ENCODE measurements around the gene SCARF1. TPM values are rescaled to one million over a fixed set of nuclear protein-coding genes. Genes with fewer than 3 reads are reported as not detected.

Gene SCARF1
- total RNA-seq, 1 experiment from 2014 or later, result 0.16 TPM

DNA sequence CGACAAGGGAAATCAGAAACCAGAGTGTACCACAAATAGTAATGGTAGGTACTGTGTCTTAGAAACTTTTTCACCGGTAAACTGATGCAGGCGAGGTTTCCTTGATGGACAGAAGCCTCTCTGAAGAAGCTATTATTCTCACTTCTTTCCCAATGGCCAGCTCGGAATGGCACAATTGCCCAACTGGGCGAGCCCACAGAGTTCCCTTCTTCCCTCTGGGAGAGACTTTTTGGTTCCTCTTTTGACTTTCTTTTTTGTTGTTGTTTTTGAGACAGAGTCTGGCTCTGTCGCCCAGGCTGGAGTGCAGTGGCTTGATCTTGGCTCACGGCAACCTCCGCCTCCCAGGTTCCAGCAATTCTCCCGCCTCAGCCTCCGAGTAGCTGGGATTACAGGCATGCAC lies 33.8 kb downstream of the SCARF1 start:
- no peak for DNase-seq (ENCODE audit: low read depth in 1 of 2, low spot score in 2 of 2)

DNA sequence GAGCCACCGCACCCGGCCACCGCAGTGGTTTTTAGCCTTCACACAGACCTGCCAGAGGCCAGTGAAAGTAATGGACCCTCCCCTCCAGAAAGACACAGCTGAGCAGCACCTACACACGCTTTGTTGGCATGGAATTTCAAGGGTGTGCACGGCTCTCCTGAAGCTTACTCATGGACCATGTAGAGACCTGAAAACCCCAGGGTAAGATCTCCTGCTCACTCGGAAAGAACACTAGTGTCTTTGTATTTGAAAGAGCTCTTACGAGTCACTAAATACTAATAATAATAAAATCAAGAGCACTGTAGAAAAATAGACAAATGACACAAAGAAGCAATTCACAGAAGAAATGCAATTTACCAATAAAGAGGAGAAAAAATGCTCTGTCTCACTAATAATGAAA lies 36.9 kb downstream of the SCARF1 start:
- H3K36me3 ChIP-seq, result no peaks in the 10 kb centered on the region
- H3K9me3 ChIP-seq (replicated peaks), result no peaks in the 10 kb centered on the region
- H3K27ac ChIP-seq, result no peak overlapping the region
- H3K4me1 ChIP-seq (replicated peaks), result no peaks in the 10 kb centered on the region; the same call in 1 of the 2 replicates
- H3K4me3 ChIP-seq, result no peak overlapping the region
- no peak for DNase-seq (ENCODE audit: low read depth in 1 of 2, low spot score in 2 of 2)
- no peaks in the 10 kb centered on the region for H3K27me3 ChIP-seq (replicated peaks)

More for the DNA sequence above, 33.8 kb downstream of the SCARF1 start:
- Histone ChIP-seq H3K36me3 (no peaks in the 10 kb centered on the region), H3K27ac (no peak overlapping the region), H3K4me3 (no peak overlapping the region), H3K27me3 (replicated peaks) (no peaks in the 10 kb centered on the region), H3K9me3 (replicated peaks) (no peaks in the 10 kb centered on the region), H3K4me1 (replicated peaks) (no peaks in the 10 kb centered on the region; the same call in 1 of the 2 replicates)

DNA sequence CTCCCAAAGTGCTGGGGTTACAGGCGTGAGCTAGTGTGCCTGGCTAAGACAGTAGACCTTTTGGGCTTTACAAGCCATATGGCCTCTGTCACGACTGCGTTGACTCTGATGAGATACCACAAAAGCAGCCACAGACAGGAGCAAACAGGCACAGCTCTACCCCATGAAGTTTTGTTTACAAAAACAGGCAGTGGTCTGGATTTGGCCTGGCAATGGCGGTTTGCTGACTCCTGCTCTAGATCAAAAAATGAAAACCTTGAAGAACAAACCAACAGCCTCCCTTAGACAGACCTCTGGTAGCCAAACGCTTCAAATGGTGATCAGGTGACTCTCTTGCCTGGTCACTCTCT lies 37.6 kb downstream of the SCARF1 start:
- no peaks in the 10 kb centered on the region for H3K9me3 ChIP-seq (replicated peaks)
- H3K4me1 ChIP-seq (replicated peaks), result no peaks in the 10 kb centered on the region; the same call in 1 of the 2 replicates
- no peaks in the 10 kb centered on the region for H3K36me3 ChIP-seq
- DNase-seq (ENCODE audit: low read depth in 1 of 2, low spot score in 2 of 2), result no peak
- H3K4me3 ChIP-seq, result no peak overlapping the region
- no peaks in the 10 kb centered on the region for H3K27me3 ChIP-seq (replicated peaks)
- no peak overlapping the region for H3K27ac ChIP-seq

DNA sequence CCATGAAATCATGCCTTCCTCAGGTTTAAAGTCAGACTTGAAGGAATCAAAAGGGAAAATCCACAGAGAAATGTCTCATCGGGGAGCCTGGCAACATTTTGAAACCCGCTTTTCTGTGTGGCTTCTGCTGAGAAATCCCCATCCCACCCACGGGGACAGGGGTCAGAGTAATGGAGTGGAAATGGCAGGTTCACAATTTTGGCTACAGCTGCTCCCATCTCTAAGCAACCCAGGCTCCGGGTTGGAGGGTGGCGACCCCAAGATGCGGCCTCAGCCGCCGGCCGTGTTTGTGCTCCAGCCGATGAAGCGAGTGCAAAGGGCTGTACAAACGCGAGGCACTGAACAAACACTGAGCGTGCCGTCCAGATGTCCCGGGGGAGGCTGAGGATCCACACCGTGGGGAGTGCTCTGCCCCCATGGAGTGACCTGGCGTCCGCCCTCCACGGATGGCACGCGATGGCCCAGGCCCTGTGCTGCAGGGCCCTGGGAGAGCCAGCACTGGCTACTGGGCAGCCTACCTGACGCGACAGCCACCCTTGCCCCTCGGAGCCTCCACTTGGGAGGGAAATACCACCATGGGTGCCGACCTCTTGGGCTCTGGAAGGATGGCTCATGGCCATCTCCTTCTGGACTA lies 39.1 kb downstream of the SCARF1 start:
- Histone ChIP-seq H3K4me1 (replicated peaks) (no peaks in the 10 kb centered on the region; the same call in 1 of the 2 replicates), H3K27me3 (replicated peaks) (no peaks in the 10 kb centered on the region), H3K9me3 (replicated peaks) (no peaks in the 10 kb centered on the region), H3K36me3 (no peaks in the 10 kb centered on the region), H3K4me3 (no peak overlapping the region), H3K27ac (no peak overlapping the region)
- DNase-seq (ENCODE audit: low read depth in 1 of 2, low spot score in 2 of 2), result no peak

DNA sequence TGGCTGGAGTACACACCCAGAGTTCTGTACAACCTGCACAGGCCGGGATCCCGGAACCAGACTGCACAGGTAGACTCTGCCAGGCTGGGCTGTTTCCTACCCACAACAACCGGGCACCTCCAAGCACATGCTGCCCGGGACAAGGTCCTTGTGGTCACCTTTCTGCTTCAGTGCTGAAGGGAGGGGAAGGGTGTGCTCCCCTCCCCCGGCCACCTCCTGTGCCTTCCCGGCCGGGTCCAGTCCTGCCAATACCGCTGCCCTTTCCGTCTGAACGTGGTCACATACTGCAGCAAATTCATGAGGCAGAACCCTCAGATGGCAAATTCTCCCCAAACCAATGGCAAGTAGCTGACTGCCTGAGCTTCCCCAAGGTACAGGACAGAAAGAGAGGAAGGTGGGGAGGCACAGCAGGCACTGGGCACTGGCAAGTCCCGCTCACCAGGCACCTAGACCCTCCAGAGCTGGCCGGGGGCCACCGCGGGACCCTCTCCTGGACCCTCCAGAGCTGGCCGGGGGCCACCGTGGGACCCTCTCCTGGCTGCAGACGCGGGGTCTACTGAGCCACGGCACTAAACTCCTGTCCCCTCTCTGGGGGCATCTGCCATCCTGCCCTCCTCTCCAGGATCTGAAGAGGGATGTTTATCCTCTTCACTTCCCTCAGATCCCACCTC lies 39.7 kb downstream of the SCARF1 start:
- Histone ChIP-seq H3K27ac (no peak overlapping the region), H3K9me3 (replicated peaks) (no peaks in the 10 kb centered on the region), H3K36me3 (no peaks in the 10 kb centered on the region), H3K4me3 (no peak overlapping the region), H3K4me1 (replicated peaks) (no peaks in the 10 kb centered on the region; the same call in 1 of the 2 replicates), H3K27me3 (replicated peaks) (no peaks in the 10 kb centered on the region)
- no peak for DNase-seq (ENCODE audit: low read depth in 1 of 2, low spot score in 2 of 2)

DNA sequence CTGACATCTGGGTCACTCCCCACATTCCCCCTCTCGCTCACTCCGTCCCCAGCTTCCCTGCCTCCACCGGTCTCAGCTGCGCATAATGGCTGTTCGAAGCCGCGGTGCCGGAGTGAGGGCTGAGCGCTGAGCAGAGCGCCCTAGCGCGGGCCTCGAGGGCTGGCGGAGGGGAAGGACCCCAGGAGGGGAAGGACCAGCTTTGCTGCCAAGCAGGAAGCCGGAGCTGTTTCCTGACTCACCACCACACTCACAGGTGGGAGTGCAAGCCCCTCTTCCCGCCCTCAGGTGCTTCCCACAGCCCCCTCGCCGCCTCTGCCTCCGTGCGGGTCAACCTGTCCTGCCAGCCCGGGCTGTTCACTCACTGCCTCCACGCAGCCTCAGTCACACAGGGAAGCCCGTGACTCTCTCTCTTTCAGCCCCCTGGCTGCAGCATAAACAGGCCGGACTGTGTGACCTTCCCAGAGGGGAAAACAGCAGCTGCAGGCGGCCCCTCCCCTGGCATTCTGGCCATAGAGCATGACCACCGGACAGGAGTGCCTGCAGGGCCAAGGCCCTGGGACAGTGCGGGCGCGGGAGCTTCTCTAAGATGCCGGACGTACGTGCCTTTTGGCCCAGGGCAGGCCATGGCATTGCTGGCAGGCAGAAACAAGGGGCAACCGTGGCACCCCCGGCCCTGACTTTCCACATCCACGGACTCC lies 40.6 kb downstream of the SCARF1 start:
- Histone ChIP-seq H3K9me3 (replicated peaks) (no peaks in the 10 kb centered on the region), H3K4me1 (replicated peaks) (no peaks in the 10 kb centered on the region; the same call in 1 of the 2 replicates), H3K27ac (no peak overlapping the region), H3K36me3 (no peaks in the 10 kb centered on the region), H3K4me3 (no peak overlapping the region), H3K27me3 (replicated peaks) (no peaks in the 10 kb centered on the region)
- no peak for DNase-seq (ENCODE audit: low read depth in 1 of 2, low spot score in 2 of 2)

DNA sequence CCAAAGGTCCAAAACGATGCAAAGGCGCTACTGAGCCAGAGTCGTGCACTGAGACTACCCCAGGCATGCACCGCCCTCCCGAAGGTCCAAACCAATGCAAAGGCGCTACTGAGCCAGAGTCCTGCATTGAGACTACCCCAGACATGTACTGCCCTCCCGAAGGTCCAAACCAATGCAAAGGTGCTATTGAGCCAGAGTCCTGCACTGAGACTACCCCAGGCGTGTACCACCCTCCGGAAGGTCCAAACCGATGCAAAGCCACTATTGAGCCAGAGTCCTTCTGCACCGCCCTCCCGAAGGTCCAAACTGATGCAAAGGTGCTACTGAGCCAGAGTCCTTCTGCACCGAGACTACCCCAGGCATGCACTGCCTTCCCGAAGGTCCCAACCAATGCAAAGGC lies 44.0 kb downstream of the SCARF1 start:
- H3K4me3 ChIP-seq, result no peak overlapping the region
- no peaks in the 10 kb centered on the region for H3K4me1 ChIP-seq (replicated peaks)
- no peaks in the 10 kb centered on the region for H3K9me3 ChIP-seq (replicated peaks)
- no peaks in the 10 kb centered on the region for H3K36me3 ChIP-seq
- H3K27me3 ChIP-seq (replicated peaks), result no peaks in the 10 kb centered on the region
- no peak for DNase-seq (ENCODE audit: low read depth in 1 of 2, low spot score in 2 of 2)
- H3K27ac ChIP-seq, result no peak overlapping the region

DNA sequence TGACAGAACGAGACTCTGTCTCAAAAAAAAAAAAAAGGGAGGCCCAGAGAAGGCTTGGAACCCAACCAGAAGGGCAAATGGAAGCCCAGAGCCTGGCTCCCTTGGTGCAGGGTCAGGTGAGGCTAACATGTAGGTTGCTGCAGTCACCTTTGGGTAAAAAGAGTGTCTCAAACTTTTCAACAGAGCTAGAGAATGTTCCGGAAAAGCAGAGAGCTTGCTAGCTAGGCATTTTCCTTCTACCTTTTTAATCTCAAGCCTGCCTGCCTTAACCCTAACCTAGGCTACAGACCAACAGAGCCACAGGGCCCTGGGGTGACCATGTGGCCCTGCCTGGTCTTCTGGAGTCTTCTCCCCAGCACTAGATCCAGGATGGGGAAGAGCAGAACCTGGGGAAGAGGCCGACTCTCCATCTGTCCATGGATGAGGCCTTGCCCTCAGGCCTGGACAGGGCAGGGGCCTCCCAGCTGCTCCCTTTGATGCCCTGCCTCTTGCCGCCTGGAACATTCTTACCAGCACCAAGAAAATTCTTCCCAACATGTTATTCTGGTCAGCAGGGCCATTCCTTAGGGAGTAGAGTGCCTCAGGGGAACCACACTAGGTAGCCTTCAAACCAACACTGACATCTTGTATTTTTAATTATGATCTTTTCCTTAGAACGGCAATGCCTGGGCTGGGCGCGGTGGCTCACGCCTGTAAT lies 47.0 kb downstream of the SCARF1 start:
- H3K4me3 ChIP-seq, result no peak overlapping the region
- no peak for DNase-seq (ENCODE audit: low read depth in 1 of 2, low spot score in 2 of 2)
- H3K9me3 ChIP-seq (replicated peaks), result no peaks in the 10 kb centered on the region
- H3K27ac ChIP-seq, result no peak overlapping the region
- H3K36me3 ChIP-seq, result no peaks in the 10 kb centered on the region
- no peaks in the 10 kb centered on the region for H3K4me1 ChIP-seq (replicated peaks)
- no peaks in the 10 kb centered on the region for H3K27me3 ChIP-seq (replicated peaks)

DNA sequence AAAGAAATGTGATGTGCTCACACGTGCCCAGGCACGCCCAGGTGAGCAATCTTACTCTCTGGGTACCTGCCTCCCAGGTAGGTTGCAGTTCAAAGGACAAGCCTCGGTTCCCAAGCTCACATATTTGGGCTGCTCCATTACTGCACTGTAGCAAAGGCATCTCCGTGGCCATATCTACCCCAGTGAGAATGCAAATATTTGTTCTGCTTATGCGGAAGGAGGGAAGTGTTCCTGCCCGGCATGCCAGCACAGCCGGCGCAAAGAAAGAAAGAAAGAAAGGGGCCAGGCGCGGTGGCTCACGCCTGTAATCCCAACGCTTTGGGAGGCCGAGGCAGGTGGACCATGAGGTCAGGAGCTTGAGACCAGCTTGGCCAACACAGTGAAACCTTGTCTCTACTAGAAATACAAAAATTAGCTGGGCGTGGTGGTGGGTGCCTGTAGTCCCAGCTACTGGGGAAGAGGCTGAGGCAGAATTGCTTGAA lies 47.6 kb downstream of the SCARF1 start:
- DNase-seq (ENCODE audit: low read depth in 1 of 2, low spot score in 2 of 2), result no peak
- Histone ChIP-seq H3K27me3 (replicated peaks) (no peaks in the 10 kb centered on the region), H3K4me1 (replicated peaks) (no peaks in the 10 kb centered on the region), H3K27ac (no peak overlapping the region), H3K36me3 (no peaks in the 10 kb centered on the region), H3K9me3 (replicated peaks) (no peaks in the 10 kb centered on the region), H3K4me3 (no peak overlapping the region)

DNA sequence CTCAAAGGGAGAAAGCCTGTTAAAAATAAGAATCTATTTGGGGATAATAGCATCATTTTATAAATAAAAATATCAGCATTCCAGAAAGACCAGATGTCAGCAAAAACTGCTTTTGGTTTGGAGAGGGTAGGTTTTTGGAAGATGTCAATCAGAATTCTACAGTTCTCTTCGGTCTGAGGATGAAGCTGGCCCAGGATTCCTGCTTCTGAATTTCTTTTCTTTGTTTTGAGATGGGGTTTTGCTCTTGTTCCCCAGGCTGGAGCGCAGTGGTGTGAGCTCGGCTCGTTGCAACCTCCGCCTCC lies 52.0 kb downstream of the SCARF1 start:
- no peaks in the 10 kb centered on the region for H3K36me3 ChIP-seq

DNA sequence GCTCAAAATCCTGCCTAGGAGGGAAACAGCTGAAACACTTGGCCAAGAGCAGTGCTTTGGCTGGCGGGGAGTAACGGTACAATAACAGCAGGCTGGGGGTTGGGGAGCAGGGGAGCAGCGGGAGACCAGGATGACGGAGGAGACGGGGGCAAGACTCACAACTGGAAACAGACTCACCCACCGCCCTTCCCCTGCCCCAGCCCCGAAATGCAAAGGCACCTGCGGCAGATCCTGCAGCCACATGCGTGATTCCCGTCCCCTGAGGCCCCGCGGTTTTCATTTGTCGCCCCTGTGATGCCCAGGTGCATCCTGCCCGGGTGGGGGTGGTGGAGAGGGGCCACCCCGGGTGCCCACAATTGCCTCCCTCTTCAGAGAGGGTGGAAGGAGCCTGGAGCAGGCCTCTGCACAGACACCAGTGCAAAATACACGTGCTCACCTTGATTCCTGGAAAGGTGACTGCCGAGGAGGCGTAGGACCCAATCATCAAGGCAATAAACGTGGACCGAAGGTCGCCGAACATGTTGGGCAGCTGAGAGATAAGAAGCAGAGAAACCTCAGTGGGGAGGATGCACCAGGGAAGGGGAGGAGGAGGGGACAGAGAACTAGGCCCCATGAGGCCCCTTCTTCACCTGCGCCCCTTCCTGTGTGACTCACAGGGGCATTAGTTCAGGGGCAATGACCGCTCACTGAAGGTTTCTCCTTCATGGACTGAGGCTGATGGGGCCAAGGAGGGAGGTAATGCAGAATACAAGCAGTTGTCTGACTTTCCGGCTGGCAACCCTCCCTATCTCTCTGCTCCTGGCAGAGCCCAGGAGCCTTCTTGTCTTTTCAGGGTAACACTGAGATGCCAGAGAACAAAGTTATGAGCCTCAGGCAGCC lies 52.5 kb downstream of the SCARF1 start:
- Histone ChIP-seq H3K9me3 (replicated peaks) (no peaks in the 10 kb centered on the region), H3K4me1 (replicated peaks) (peaks cover 14% of the 10 kb centered on the region), H3K27ac (no peak overlapping the region), H3K4me3 (no peak overlapping the region), H3K27me3 (replicated peaks) (no peaks in the 10 kb centered on the region), H3K36me3 (no peaks in the 10 kb centered on the region)
- no peak for DNase-seq (ENCODE audit: low read depth in 1 of 2, low spot score in 2 of 2)

More for the DNA sequence above, 52.0 kb downstream of the SCARF1 start:
- peaks cover 14% of the 10 kb centered on the region for H3K4me1 ChIP-seq (replicated peaks)
- no peaks in the 10 kb centered on the region for H3K27me3 ChIP-seq (replicated peaks)
- H3K27ac ChIP-seq, result no peak overlapping the region
- no peak overlapping the region for H3K4me3 ChIP-seq
- no peaks in the 10 kb centered on the region for H3K9me3 ChIP-seq (replicated peaks)
- no peak for DNase-seq (ENCODE audit: low read depth in 1 of 2, low spot score in 2 of 2)

DNA sequence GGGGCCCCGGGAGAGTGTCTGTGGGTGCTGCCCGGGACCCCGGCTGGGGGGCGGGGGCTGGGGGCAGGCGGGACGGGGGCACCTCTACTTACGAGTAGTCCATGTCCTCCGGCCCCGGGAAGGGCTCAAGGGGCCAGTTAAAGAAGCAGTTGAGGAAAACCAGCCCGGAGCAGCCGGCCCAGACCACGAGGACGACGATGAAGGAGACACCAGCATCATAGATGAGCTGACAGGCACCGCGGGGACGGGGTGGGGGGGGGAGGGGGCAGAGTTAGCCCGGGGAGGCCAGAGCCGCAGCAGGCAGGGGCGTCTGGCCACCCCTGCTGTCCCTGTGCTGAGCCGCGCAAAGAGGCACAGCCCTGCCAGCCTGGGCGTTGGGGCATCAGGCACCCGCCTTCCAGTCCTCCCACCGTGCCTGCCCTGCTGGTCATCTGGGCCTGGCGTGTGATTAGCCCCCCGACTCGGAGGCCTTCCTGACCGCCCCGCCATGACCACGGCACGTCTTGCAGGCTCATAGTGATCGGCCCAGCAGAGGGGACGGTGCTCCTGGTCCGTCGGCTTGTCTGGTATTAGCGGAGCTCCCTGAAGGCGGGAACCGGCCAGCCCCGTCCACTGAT lies 54.0 kb downstream of the SCARF1 start:
- Histone ChIP-seq H3K27me3 (replicated peaks) (no peaks in the 10 kb centered on the region), H3K27ac (no peak overlapping the region), H3K9me3 (replicated peaks) (no peaks in the 10 kb centered on the region), H3K4me3 (no peak overlapping the region), H3K36me3 (no peaks in the 10 kb centered on the region), H3K4me1 (replicated peaks) (peaks cover 14% of the 10 kb centered on the region)
- DNase-seq (ENCODE audit: low read depth in 1 of 2, low spot score in 2 of 2), result no peak
